Lower lobe of right lung (tissue), 2 donors: ENCODE measurements around the gene FBXO24. TPM values are rescaled to one million over a fixed set of nuclear protein-coding genes. Genes with fewer than 3 reads are reported as not detected.

Experiments used
- ATAC-seq, 2 donors: fragments of 200-7000 bp; cut with Tn5 transposase; one replicate each; pipeline ENCODE4 v1.9.1; 2020 to 2022; ENCODE audit warnings: mild to moderate bottlenecking in 2 of 2, moderate library complexity in 2 of 2
- DNase-seq: peaks from one replicate; pipeline ENCODE4 v3.0.0-alpha.2; 2020
- H3K27ac ChIP-seq: fragments of 200-600 bp; one replicate; pipeline ENCODE4 v1.8.0; 2022
- H3K27me3 ChIP-seq: fragments of 200-600 bp; one replicate; pipeline ENCODE4 v1.8.0; 2022; ENCODE audit warnings: low read depth
- H3K36me3 ChIP-seq: fragments of 200-600 bp; one replicate; pipeline ENCODE4 v1.8.0; 2022; ENCODE audit warnings: mild to moderate bottlenecking
- H3K4me1 ChIP-seq: fragments of 200-600 bp; one replicate; pipeline ENCODE4 v1.8.0; 2022
- H3K4me3 ChIP-seq: fragments of 200-600 bp; one replicate; pipeline ENCODE4 v1.8.0; 2022; ENCODE audit warnings: mild to moderate bottlenecking
- H3K9me3 ChIP-seq: fragments of 200-600 bp; one replicate; pipeline ENCODE4 v1.8.0; 2022
- intact Hi-C: fragments of 100-400 bp; cut with DNase I; formaldehyde crosslinking; loops from one replicate; pipeline ENCODE4 v1.11.0; 2022
- total RNA-seq: library from RNA; stranded (reverse); fragmentation: NEBNext Ultra II Directional; extraction: Animal tissue kit (Norgen Biotek cat#: 25700); gene quantifications from one replicate; pipeline ENCODE4 v1.2.1, GENCODE V29; 2021
- TF ChIP-seq, protein P1 (sequence below): fragments of 200-600 bp; IDR thresholded peaks from one replicate; pipeline ENCODE4 v1.8.0; 2022; ENCODE audit warnings: antibody characterized with exemption, mild to moderate bottlenecking
- donor health status: DM: no; HTN: yes; CAD: no; lungs with severe emphysema.

FBXO24 gene
- total RNA-seq, 1 donor from 2014 or later: 0.74 TPM

GRCh38 chr7:100572949-100573675 lies 13.0 kb upstream of the FBXO24 start:
- Histone ChIP-seq H3K27me3 (no peaks in the 10 kb centered on the region), H3K27ac (no peak overlapping the region), H3K4me1 (peaks cover 21% of the 10 kb centered on the region), H3K9me3 (no peaks in the 10 kb centered on the region), H3K4me3 (no peak overlapping the region), H3K36me3 (peaks cover 45% of the 10 kb centered on the region)
- TF ChIP-seq, protein P1, sequence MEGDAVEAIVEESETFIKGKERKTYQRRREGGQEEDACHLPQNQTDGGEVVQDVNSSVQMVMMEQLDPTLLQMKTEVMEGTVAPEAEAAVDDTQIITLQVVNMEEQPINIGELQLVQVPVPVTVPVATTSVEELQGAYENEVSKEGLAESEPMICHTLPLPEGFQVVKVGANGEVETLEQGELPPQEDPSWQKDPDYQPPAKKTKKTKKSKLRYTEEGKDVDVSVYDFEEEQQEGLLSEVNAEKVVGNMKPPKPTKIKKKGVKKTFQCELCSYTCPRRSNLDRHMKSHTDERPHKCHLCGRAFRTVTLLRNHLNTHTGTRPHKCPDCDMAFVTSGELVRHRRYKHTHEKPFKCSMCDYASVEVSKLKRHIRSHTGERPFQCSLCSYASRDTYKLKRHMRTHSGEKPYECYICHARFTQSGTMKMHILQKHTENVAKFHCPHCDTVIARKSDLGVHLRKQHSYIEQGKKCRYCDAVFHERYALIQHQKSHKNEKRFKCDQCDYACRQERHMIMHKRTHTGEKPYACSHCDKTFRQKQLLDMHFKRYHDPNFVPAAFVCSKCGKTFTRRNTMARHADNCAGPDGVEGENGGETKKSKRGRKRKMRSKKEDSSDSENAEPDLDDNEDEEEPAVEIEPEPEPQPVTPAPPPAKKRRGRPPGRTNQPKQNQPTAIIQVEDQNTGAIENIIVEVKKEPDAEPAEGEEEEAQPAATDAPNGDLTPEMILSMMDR: no peak
- intact Hi-C loops: no loop called here
- ATAC-seq (no peak), DNase-seq (no peak)

DNA sequence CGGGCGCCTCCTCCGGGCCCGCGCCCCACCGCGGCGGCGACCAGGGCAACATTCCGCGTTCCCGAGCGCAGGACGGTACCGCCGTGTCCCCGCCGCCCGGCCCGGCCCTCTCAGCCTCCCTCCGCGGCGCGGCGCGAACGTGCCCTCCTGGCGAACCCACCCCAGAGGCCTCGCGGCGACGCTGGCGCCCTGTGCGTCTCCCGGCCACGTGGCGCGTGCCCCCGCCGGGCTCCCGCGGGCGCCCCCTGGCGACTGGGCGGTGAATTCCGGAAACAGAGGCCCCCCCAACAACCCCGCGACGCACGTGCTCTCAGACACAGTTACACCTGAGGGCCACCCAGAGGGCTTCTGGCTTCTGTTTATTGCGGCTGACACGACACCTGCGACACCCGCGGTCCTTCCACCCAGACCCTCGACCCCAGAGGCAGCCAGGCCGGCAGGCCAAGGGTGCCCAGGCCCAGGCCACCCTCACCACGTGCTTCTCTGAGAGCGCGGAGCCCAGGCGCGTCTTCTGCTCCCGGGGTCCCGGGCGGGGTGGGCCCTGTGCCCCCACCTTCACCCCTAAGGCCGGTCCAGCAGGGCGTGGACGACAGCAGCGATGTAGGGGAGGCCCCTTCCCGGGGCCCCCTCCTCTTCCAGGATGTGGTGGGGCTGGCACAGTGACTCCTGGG lies 12.3 kb upstream of the FBXO24 start, which contains the start of gene SAP25:
Gene SAP25 (minus strand): TSS at position 210 of the 671 bp plus-strand sequence. CDS start 158 bp downstream, at position 52.
- Histone ChIP-seq H3K27me3 (no peaks in the 10 kb centered on the region), H3K4me3 (no peak within 1 kb of the TSS), H3K4me1 (peaks cover 21% of the 10 kb centered on the region), H3K36me3 (peaks cover 52% of the 10 kb centered on the region), H3K9me3 (no peaks in the 10 kb centered on the region), H3K27ac (no peak within 1 kb of the TSS)
- intact Hi-C loops: no loop called here
- TF ChIP-seq, protein P1: no peak
- DNase-seq: no peak
- ATAC-seq: no peak

DNA sequence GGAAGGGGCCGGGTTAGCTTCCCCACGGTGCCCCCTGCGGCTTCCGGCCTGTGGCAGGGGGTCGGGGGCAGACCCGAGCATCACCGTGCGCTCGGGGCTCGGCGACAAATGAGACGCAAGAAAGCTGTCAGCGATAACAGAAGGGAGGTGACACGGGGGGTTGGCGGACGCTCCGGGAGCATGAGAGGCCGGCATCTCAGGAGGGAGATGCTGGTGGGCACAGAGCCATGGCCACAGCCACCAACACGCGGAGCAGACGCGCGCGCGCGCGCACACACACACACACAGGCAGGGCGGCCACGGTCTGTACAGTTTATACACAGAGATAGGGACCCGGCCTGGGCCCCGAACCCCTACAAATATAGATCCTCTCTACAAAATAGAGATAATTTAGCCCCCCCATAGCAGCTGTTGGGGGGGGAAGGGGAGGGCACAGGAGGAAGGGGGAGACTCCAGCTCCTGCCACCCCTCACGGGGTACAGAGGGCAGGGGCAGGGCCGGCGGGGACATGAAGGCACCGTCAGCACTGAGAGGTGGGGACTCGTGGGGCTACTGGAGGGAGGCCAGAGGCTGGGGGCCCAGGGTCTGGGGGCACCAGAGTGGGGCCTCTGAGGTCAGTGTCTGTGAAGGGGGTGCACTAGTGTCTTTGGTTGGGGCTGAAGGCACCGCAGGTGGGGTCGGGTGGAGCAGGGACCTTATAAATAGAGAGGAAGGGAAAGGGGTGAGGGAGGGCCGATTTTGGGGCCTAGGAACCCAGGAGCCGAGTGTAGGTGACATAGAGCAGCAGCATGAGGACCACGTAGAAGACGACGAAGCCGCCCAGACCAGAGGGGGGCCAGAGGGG lies 11.5 kb upstream of the FBXO24 start:
- DNase-seq: no peak
- intact Hi-C loops: no loop called here
- no peak for ATAC-seq

GRCh38 chr7:100575206-100575631 lies 10.9 kb upstream of the FBXO24 start:
- DNase-seq (no peak), ATAC-seq (no peak)
- Histone ChIP-seq H3K27ac (no peak overlapping the region), H3K9me3 (no peaks in the 10 kb centered on the region), H3K4me3 (no peak overlapping the region), H3K36me3 (peaks cover 65% of the 10 kb centered on the region), H3K4me1 (peaks cover 11% of the 10 kb centered on the region), H3K27me3 (no peaks in the 10 kb centered on the region)
- intact Hi-C loops: no loop called here
- TF ChIP-seq, protein P1: no peak

More for the DNA sequence above, 11.5 kb upstream of the FBXO24 start:
- Histone ChIP-seq H3K27ac (no peak overlapping the region), H3K36me3 (peaks cover 59% of the 10 kb centered on the region), H3K27me3 (no peaks in the 10 kb centered on the region), H3K4me3 (no peak overlapping the region), H3K9me3 (no peaks in the 10 kb centered on the region), H3K4me1 (peaks cover 18% of the 10 kb centered on the region)
- TF ChIP-seq, protein P1: no peak

- Histone ChIP-seq H3K36me3 (peaks cover 68% of the 10 kb centered on the region), H3K27me3 (no peaks in the 10 kb centered on the region), H3K9me3 (no peaks in the 10 kb centered on the region), H3K4me1 (peaks cover 6% of the 10 kb centered on the region), H3K4me3 (no peak overlapping the region), H3K27ac (no peak overlapping the region)
- intact Hi-C loops: no loop called here
- ATAC-seq (no peak), DNase-seq (no peak)
- TF ChIP-seq, protein P1: no peak
These were observed 10.3 kb upstream of the FBXO24 start for GRCh38 chr7:100575746-100576383.
